HG03159 (cell line): ENCODE measurements around the gene TEX261.

Source experiments
- ATAC-seq: cut with Tn5 transposase; IDR thresholded peaks from one replicate; pipeline ENCODE4 v1.9.1; 2021; ENCODE audit warnings: mild to moderate bottlenecking, moderate library complexity; ENCODE audit not compliant: unreplicated experiment

TEX261 gene

GRCh38 chr2:70959851-70960832, 34.5 kb downstream of the TEX261 start:
- no peak for ATAC-seq

DNA sequence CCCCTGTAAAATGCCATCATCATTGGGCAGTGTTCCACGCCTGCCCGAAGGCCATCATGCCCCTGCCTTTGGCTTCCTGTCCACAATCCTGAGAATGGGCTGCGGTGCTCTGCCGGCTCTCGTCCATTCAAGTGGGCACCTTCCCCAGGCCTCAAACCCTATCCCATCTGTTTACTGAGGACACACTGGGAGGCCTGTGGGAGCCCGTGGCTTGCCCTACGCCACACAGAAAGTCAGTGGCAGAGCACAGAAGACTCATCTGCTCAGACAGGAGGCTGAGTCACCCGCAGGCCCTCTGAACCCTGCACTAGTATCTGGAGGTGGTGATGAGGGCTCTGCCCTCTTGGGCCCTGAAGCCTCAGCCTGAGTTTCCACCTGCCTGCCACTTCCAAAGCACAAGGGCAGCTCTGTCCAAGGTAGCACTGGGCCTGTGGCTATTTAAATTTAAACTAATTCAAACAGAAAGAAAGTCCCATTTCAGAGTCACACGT, 35.4 kb downstream of the TEX261 start:
- no peak for ATAC-seq

GRCh38 chr2:70958759-70959158, 35.9 kb downstream of the TEX261 start:
- ATAC-seq, result no peak

- no peak for ATAC-seq
These were observed 36.9 kb downstream of the TEX261 start for GRCh38 chr2:70957798-70958197.

DNA sequence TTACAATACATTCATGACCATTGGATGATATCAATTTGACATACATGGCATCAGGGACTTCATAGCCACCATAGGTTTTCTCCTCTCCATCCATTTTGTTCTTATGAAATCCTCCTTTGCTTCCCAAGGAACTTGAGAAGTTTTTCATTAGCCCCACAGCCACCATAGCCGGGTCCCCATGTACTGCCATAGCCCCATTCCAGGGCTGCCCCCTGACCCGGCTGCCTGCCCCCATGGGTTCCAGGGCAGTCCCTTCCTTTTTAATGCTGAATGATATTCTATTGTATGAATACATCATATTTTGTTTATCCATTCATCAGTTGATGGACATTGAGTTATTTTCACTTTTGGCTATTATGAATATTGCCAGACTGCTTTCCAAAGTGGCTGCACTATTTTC, 38.5 kb downstream of the TEX261 start:
- ATAC-seq, result no peak

DNA sequence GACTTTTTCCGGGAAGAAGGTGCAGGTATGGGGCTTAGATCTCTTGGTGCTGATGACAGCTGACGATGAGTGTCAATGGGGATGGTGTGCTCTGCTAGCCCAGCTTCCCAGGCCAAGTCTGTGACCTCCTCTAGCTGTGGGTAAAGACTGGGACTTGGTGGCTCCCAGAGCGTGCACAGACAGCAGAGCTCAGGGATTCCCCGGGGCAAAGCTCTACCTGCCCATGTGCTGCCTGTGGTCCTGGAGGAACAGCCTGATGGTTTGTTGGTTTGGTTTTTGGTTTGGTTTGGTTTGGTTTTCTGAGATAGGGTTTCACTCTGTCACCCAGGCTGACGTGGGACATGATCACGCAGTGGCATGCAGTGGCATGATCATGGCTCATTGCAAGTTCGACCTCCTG, 39.8 kb downstream of the TEX261 start:
- ATAC-seq, result no peak

- no peak for ATAC-seq
These were observed 45.6 kb downstream of the TEX261 start for GRCh38 chr2:70949086-70949485.

DNA sequence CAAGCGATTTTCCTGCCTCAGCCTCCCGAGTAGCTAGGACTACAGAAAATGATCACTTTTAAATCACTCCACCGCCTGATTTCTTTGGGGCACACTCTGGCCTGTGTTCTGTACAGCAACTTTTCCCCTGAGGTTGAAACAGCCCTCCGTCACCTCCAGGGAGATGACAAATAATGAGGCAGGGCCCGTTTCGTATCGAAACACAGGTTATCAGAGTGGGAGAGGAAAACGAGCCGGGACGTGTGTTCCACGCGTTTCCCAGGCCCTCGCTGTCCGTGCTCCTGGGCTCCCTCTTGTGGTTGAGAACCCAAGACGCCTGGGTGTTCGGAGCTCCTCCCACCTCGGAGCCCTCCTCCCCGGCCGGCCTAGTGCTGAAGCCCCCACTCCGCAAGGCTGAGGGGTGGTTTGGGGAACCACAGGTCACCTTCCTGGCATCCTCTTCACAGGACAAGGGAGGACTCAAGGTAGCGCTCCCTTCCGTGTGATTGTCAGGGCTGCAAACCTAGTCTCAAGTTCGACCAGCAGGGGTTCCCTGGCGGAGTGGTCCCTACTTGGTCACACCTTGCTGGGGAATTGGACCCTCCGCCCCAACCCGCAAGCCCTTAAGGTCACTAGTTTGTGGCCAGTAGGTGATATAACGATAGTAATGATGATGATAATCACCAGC, 46.2 kb downstream of the TEX261 start:
- ATAC-seq, result peak; percentile 92

- no peak for ATAC-seq
These were observed 47.0 kb downstream of the TEX261 start for GRCh38 chr2:70947556-70948184.

- no peak for ATAC-seq
These were observed 47.7 kb downstream of the TEX261 start for GRCh38 chr2:70946832-70947442.

DNA sequence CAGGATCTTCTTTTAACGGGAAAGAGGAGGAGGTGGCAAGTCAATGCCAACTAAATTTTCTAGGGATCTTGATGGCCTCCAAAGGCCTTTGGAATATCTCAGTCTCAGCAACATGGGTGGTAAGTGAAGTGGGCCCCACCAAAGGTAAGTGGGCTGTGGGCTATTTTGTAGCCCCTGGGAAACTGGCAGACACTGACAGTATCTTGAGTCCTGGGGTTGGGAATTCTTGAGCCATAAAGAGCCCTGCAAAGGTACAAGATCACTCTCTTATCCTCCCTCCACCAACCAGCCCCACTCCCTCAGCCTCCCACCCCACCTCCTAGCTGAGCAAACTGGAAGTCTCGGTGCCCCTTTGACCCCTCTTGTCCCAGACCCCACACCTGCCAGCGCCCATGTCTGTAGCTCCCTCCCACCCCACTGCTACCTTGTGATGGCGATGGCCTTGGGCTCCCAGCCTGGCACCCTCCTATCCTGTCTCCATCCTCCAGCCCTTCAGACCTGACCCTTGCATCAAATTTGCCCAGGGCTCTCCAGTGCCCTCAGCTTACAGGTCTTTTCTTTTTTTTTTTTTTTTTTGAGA, 50.5 kb downstream of the TEX261 start:
- no peak for ATAC-seq

GRCh38 chr2:70943205-70943871, 51.3 kb downstream of the TEX261 start:
- no peak for ATAC-seq

GRCh38 chr2:70942396-70943204, 52.1 kb downstream of the TEX261 start:
- no peak for ATAC-seq

DNA sequence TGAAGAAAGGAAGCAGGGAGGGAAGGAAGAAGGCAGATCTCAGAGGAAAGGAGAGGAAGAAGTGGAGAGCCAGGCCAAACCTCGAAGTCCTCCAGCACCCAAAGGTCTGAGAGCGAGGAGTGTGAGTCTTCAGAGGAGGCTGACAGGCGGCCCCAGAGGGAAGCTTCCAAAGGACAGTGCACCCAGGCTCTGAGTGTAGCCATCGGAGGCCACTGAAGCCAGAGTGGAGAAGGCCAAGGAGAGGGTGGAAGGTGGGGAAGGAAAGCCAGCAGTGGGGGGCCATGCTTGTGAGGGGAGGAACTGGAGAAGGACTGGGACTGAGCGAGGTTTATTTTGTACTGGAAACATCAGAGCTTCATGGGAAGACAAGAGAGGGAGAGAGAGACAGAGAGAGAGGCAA, 53.0 kb downstream of the TEX261 start:
- ATAC-seq, result no peak

- no peak for ATAC-seq
These were observed 53.5 kb downstream of the TEX261 start for GRCh38 chr2:70941186-70941585.

- ATAC-seq, result no peak
These were observed 54.7 kb downstream of the TEX261 start for GRCh38 chr2:70939839-70940580.

- no peak for ATAC-seq
These were observed 55.5 kb downstream of the TEX261 start for GRCh38 chr2:70939001-70939838.

GRCh38 chr2:70938586-70938950, 56.1 kb downstream of the TEX261 start:
- ATAC-seq, result no peak
